ENCODE results near the gene CSRP2. TPM values are rescaled to one million over a fixed set of nuclear protein-coding genes. Genes with fewer than 3 reads are reported as not detected.

CSRP2 gene
- total RNA-seq, 1 donor from 2014 or later, result 0.84 TPM

DNA sequence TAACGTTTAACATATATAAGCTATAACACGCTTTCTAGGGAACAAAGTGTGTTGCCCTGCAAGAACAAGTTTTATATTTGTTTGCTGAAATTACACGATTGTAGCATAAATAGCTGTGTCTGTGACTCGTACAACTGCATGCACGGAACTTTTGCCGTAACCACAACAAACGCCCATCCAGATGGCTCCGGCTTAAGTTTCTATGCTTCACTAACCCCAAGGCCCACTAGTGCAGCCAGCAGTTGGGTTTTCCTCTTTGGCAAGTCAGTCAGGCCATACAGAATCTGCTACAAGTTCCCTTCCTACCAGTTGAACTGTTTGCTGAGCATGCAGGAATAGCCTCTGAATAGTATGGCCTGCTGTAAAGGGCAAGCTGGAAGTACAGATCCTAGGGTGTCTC lies 12.1 kb downstream of the CSRP2 start:
- DNase-seq (ENCODE audit: low spot score), result no peak
- intact Hi-C loops (cut with micrococcal nuclease), result no loop called here
- Mint-ChIP-seq H3K4me1 (ENCODE audit: low read depth) (no peaks in the 10 kb centered on the region), H3K27ac (no peak overlapping the region), H3K36me3 (ENCODE audit: low read depth) (no peaks in the 10 kb centered on the region), H3K4me3 (ENCODE audit: low read depth) (no peak overlapping the region), H3K27me3 (ENCODE audit: low read depth) (peaks cover 10% of the 10 kb centered on the region), H3K9me3 (no peaks in the 10 kb centered on the region)

DNA sequence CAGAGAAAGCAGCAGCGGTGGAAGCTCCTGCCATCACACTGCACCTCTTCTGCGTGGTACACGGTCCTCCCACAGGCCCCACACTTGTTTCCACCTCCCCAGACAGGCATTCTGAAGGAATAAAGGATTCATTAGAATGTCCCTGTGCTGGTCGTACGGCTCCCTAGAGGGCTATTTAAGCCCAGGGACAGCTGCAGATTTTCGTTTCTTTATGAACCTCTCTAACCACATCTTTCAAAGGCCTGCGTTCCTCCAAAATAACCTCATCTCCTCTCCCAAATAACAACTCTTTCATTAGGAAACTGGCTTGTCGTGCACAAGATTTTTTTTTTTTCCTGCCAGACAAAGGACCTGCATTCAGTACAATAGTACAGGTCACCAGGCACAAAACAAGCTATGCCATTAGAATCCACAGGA lies 12.7 kb downstream of the CSRP2 start:
- H3K4me3 Mint-ChIP-seq (ENCODE audit: low read depth), result no peak overlapping the region
- intact Hi-C loops (cut with micrococcal nuclease), result no loop called here
- H3K27ac Mint-ChIP-seq, result no peak overlapping the region
- H3K36me3 Mint-ChIP-seq (ENCODE audit: low read depth), result no peaks in the 10 kb centered on the region
- H3K27me3 Mint-ChIP-seq (ENCODE audit: low read depth), result peaks cover 12% of the 10 kb centered on the region
- H3K9me3 Mint-ChIP-seq, result no peaks in the 10 kb centered on the region
- no peaks in the 10 kb centered on the region for H3K4me1 Mint-ChIP-seq (ENCODE audit: low read depth)
- DNase-seq (ENCODE audit: low spot score), result no peak

DNA sequence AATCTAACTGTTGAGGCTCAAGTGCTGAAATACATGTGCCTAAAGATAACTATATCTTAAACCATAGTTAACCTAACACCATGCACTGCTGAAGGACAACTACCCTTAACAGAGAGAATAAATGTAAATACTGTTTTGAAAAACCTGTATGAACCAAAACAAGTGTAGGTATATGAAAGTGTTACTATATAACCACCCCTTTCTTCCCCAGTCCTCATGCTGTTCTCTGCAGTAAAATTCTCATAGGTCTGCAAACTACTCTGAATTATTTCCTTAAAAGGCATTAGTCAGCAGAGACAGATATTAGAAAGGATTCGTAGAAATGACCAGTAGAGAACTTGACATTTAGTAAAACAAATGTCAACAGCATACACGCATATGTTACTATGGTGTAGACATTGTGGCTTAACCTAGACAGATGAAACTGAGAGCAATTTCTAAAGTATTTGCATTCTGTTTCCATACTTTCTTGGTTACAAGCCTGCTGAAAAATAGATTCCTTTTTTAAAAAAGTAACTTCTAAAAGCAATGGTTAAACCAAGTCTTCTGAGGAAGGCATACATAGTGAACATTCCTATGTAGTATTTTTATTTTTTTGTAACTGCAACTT lies 13.9 kb downstream of the CSRP2 start:
- no peak for DNase-seq (ENCODE audit: low spot score)
- no peaks in the 10 kb centered on the region for H3K9me3 Mint-ChIP-seq
- intact Hi-C loops (cut with micrococcal nuclease), result no loop called here
- H3K27me3 Mint-ChIP-seq (ENCODE audit: low read depth), result peaks cover 12% of the 10 kb centered on the region
- H3K36me3 Mint-ChIP-seq (ENCODE audit: low read depth), result no peaks in the 10 kb centered on the region
- no peak overlapping the region for H3K4me3 Mint-ChIP-seq (ENCODE audit: low read depth)
- no peak overlapping the region for H3K27ac Mint-ChIP-seq
- peaks cover 1% of the 10 kb centered on the region for H3K4me1 Mint-ChIP-seq (ENCODE audit: low read depth)

DNA sequence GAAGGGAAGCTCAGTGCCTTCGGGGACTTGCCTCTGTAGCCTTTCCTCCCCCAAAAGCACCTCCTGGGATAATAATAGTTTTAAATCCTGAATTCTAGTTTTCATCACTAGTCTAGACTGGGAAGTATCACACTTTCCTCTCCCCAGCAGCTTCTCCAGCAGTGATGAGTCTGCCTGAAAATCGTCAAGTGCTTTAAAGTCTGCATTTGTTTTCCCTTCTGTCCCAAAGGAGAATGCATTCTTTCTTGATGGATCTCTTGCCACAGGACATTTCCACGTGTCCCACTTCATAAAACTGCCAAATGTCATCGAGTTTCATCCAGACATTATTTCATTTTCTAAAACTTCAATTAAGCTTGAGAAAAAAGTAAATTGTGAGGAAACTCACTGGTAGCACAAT lies 15.0 kb downstream of the CSRP2 start:
- no peak for DNase-seq (ENCODE audit: low spot score)
- intact Hi-C loops (cut with micrococcal nuclease), result no loop called here

DNA sequence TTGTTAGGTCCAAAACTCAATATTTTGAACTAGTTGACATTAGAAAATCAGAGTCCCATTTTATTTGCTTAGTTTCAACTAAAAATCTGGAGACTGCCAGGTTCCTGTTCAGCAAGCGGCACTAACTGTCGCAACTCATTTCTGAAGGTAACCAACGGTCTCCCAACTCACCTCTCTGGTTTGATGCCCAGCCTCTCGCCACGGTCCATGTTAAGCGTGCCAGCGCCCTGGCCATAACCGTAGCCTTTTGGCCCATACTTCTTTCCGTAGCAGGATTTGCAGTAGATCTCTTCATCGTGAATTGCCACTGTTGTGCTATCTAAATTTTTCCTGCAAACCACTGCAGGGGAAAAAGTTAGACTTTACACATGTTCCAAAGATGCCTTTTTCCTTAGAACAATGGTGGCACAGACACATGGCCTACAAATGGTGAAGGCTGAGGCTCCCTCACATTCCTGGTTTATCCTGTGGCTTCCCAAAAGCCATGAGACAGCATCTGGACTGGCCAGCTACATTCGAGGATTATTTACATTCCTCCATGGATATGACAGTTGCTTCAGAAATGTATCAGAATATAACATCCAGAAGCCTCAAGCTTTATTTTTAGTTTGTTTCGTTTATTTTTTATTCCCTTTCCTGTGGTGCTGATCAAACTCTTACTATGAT lies 15.7 kb downstream of the CSRP2 start:
- Mint-ChIP-seq H3K4me1 (ENCODE audit: low read depth) (peaks cover 10% of the 10 kb centered on the region), H3K9me3 (no peaks in the 10 kb centered on the region), H3K36me3 (ENCODE audit: low read depth) (no peaks in the 10 kb centered on the region), H3K4me3 (ENCODE audit: low read depth) (no peak overlapping the region), H3K27me3 (ENCODE audit: low read depth) (peaks cover 12% of the 10 kb centered on the region), H3K27ac (no peak overlapping the region)
- DNase-seq (ENCODE audit: low spot score), result no peak
- intact Hi-C loops (cut with micrococcal nuclease), result no loop called here

More for the DNA sequence above, 15.0 kb downstream of the CSRP2 start:
- Mint-ChIP-seq H3K4me1 (ENCODE audit: low read depth) (peaks cover 10% of the 10 kb centered on the region), H3K4me3 (ENCODE audit: low read depth) (no peak overlapping the region), H3K9me3 (no peaks in the 10 kb centered on the region), H3K27me3 (ENCODE audit: low read depth) (peaks cover 12% of the 10 kb centered on the region), H3K36me3 (ENCODE audit: low read depth) (no peaks in the 10 kb centered on the region), H3K27ac (no peak overlapping the region)

DNA sequence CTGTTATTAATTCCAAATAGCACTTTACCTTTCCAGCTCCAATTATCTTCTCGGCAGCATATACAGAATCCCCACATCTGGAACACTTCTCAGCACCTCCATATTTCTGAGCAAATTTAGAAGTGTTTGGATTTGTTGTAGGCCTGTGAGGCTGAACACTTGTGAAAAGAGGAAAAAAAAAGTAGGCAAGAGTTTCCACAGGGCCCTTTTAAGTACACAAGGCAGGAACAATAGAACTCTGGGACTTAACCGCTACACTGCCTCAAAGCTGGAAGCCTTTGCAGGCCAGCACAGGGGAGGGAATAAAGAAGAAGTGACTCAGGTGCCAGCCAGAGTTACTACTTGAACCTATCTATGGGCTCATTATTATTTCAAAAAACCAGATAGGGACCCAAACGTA lies 18.6 kb downstream of the CSRP2 start:
- Mint-ChIP-seq H3K27me3 (ENCODE audit: low read depth) (peaks cover 12% of the 10 kb centered on the region), H3K4me1 (ENCODE audit: low read depth) (peaks cover 10% of the 10 kb centered on the region), H3K27ac (no peak overlapping the region), H3K4me3 (ENCODE audit: low read depth) (no peak overlapping the region), H3K9me3 (no peaks in the 10 kb centered on the region), H3K36me3 (ENCODE audit: low read depth) (peaks cover 13% of the 10 kb centered on the region)
- DNase-seq (ENCODE audit: low spot score), result no peak
- intact Hi-C loops (cut with micrococcal nuclease), result no loop called here

DNA sequence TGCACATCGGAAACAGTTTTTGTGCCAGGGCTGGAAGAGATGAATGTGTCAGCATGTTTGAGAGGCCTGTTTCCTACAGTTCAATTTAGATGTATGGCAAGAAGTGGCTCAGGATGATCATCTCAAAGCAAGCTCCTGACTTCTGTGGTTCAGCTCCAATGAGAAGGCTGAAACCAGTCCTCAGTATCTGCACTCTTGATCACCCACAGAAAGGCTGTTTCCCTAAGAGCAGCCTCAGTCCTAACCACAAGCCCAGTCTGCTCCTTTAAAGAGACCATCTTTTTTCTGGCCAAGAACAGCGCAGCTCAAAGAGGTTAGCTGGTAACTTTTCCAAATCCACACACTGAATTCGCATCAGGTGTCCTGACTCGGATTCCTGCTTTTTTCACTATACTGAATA lies 19.2 kb downstream of the CSRP2 start:
- H3K36me3 Mint-ChIP-seq (ENCODE audit: low read depth), result peaks cover 17% of the 10 kb centered on the region
- peaks cover 10% of the 10 kb centered on the region for H3K4me1 Mint-ChIP-seq (ENCODE audit: low read depth)
- H3K9me3 Mint-ChIP-seq, result no peaks in the 10 kb centered on the region
- no peak overlapping the region for H3K27ac Mint-ChIP-seq
- intact Hi-C loops (cut with micrococcal nuclease), result no loop called here
- peaks cover 12% of the 10 kb centered on the region for H3K27me3 Mint-ChIP-seq (ENCODE audit: low read depth)
- no peak overlapping the region for H3K4me3 Mint-ChIP-seq (ENCODE audit: low read depth)
- no peak for DNase-seq (ENCODE audit: low spot score)

DNA sequence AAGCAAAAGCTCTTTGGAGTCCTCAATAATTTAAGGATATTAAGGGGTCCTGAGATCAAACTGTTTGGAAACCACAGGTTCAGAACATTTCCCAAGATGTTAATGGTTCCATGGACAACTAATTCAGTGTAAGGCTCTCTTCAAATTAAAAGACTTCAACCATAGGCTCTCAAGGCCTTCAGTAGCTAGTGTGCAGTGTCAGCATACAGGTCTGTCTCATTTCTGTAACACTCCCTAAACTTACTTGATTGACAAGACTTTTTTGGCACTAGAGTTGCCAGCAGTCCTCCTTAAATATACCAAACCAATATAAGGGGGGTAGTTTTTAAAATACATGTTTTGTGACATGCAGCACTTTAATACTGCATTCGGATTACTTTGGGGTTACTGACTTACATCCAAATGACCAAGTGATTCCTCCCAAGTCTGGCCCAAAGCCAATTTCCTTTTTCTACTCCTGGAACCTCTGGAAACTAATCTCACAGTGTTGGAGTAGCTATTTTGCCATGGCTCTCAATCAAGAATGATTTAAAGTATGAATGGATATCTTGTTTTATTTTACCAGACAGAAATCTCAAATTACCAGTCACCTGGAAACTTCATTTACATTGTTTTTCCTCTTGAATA lies 22.7 kb downstream of the CSRP2 start:
- Mint-ChIP-seq H3K9me3 (no peaks in the 10 kb centered on the region), H3K4me1 (ENCODE audit: low read depth) (peaks cover 10% of the 10 kb centered on the region), H3K36me3 (ENCODE audit: low read depth) (peaks cover 22% of the 10 kb centered on the region), H3K4me3 (ENCODE audit: low read depth) (no peak overlapping the region), H3K27ac (no peak overlapping the region), H3K27me3 (ENCODE audit: low read depth) (no peaks in the 10 kb centered on the region)
- intact Hi-C loops (cut with micrococcal nuclease), result no loop called here
- DNase-seq (ENCODE audit: low spot score), result no peak

DNA sequence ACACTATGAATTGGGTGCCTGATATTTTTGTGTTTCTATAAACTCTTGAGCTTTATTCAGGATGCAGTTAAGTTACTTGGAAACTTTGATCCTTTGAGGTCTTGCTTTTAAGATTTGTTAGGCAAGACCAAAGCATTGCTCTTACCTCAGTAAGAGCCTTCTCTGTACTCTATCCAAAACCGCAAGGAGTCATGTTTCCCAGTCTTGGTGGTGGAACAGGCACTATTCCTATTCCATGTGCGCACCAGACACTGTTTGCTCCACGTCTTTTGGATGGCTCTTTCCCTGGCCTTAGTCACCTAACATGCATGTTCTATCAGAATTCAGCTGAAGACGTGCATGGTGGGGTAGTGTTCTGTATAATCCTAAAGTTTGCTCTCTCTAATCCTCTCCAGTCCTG lies 23.5 kb downstream of the CSRP2 start:
- no peaks in the 10 kb centered on the region for H3K9me3 Mint-ChIP-seq
- H3K4me1 Mint-ChIP-seq (ENCODE audit: low read depth), result peaks cover 10% of the 10 kb centered on the region
- no peak for DNase-seq (ENCODE audit: low spot score)
- intact Hi-C loops (cut with micrococcal nuclease), result no loop called here
- H3K4me3 Mint-ChIP-seq (ENCODE audit: low read depth), result no peak overlapping the region
- H3K36me3 Mint-ChIP-seq (ENCODE audit: low read depth), result peaks cover 27% of the 10 kb centered on the region
- H3K27me3 Mint-ChIP-seq (ENCODE audit: low read depth), result no peaks in the 10 kb centered on the region
- H3K27ac Mint-ChIP-seq, result no peak overlapping the region

DNA sequence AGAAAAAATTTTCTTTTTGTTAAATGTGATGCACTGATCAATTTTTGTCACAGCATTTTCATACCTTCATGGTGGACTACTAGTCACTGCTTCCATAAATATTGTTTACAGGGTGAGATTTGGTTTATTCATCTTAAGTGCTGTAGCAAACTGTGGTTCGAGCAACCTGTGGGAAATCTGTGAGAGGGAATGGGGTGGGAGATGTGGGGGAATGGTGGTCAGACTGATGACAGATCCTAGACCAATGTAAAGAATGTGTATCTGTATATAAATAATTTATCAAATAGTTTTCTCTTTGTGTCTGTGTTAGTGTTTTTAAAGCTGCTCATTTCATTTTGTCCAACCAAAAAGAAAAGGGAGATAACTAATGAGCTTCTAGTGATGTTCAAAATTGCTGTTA lies 26.7 kb downstream of the CSRP2 start:
- Mint-ChIP-seq H3K27me3 (ENCODE audit: low read depth) (no peaks in the 10 kb centered on the region), H3K27ac (no peak overlapping the region), H3K4me1 (ENCODE audit: low read depth) (no peaks in the 10 kb centered on the region), H3K9me3 (no peaks in the 10 kb centered on the region), H3K4me3 (ENCODE audit: low read depth) (no peak overlapping the region), H3K36me3 (ENCODE audit: low read depth) (peaks cover 31% of the 10 kb centered on the region)
- no peak for DNase-seq (ENCODE audit: low spot score)
- intact Hi-C loops (cut with micrococcal nuclease), result no loop called here

DNA sequence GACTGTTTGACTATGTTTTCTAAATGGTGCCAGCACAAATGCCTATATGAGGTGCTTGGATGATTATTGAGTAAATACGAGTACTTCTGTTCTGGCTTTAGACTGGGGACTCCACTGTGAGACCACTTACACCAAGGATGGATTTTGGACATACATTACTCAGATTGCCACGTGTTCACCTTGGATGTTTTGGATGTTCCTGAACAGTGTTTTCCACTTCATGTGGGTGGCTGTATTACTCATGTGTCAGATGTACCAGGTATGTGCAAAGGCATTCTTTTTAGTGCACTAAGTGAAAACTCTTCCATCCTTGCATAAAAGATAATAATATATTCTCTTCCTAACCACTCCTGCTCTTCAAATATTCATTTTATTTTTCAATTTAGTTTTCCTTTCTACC lies 30.7 kb downstream of the CSRP2 start:
- intact Hi-C loops (cut with micrococcal nuclease), result no loop called here
- Mint-ChIP-seq H3K27ac (no peak overlapping the region), H3K27me3 (ENCODE audit: low read depth) (no peaks in the 10 kb centered on the region), H3K36me3 (ENCODE audit: low read depth) (peaks cover 17% of the 10 kb centered on the region), H3K9me3 (no peaks in the 10 kb centered on the region), H3K4me3 (ENCODE audit: low read depth) (no peak overlapping the region), H3K4me1 (ENCODE audit: low read depth) (no peaks in the 10 kb centered on the region)
- no peak for DNase-seq (ENCODE audit: low spot score)

DNA sequence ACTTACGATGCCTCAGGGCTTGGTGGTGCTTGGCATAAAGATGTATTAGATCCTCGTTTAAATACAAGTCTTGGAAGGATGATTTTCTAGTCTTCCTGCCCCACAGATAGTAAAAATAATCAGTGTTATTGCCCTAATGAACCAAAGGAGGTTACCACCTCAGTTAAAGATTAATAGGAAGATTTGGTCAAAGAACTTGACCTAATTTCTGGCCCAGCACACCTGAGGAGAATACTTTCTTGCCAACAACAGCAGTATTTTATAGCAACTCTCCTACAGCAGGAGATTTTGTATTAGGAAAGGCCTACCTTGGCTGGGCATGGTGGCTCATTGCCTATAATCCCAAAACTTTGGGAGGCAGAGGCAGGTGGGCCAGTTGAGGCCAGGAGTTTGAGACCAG lies 31.6 kb downstream of the CSRP2 start:
- H3K36me3 Mint-ChIP-seq (ENCODE audit: low read depth), result peaks cover 17% of the 10 kb centered on the region
- H3K9me3 Mint-ChIP-seq, result no peaks in the 10 kb centered on the region
- no peak overlapping the region for H3K4me3 Mint-ChIP-seq (ENCODE audit: low read depth)
- no peaks in the 10 kb centered on the region for H3K4me1 Mint-ChIP-seq (ENCODE audit: low read depth)
- intact Hi-C loops (cut with micrococcal nuclease), result no loop called here
- H3K27me3 Mint-ChIP-seq (ENCODE audit: low read depth), result no peaks in the 10 kb centered on the region
- H3K27ac Mint-ChIP-seq, result no peak overlapping the region
- DNase-seq (ENCODE audit: low spot score), result no peak

DNA sequence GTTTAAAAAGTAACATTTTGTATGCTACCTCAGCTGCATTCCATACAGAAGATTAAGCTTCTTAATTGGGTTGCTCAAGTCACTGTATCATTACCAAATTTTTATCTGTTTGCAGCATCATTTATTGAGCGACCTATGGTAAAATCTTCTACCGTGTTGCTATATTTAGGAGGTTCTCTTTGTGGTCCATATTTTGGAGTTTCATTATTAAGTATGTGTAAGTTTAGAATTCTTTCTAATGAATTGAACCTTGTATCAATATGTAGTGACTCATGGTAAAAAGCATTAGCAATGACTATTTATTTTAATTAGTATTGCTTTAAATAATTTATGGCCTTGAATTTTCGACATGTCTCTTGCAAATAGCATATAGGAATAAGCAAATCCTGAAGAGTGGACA lies 42.2 kb downstream of the CSRP2 start:
- Mint-ChIP-seq H3K9me3 (no peaks in the 10 kb centered on the region), H3K4me1 (ENCODE audit: low read depth) (peaks cover 2% of the 10 kb centered on the region), H3K27ac (no peak overlapping the region), H3K36me3 (ENCODE audit: low read depth) (no peaks in the 10 kb centered on the region), H3K4me3 (ENCODE audit: low read depth) (no peak overlapping the region), H3K27me3 (ENCODE audit: low read depth) (no peaks in the 10 kb centered on the region)
- intact Hi-C loops (cut with micrococcal nuclease), result no loop called here
- DNase-seq (ENCODE audit: low spot score), result no peak

Measured in activated T-helper 2 cell treated with anti-CD3 and anti-CD28 coated beads, Interferon-gamma antibody, Interleukin-2, Interleukin-4, amounts not matched to agents 10 μg/mL and 5 μg/mL and 100 μg/mL, durations not matched to agents 14 hours and 24 hours and 36 hours (primary cell).